ENCODE results near the gene RPN2. TPM values are rescaled to one million over a fixed set of nuclear protein-coding genes. Genes with fewer than 3 reads are reported as not detected.

Gene RPN2
- total RNA-seq, 1 experiment from 2014 or later = 226 TPM

DNA sequence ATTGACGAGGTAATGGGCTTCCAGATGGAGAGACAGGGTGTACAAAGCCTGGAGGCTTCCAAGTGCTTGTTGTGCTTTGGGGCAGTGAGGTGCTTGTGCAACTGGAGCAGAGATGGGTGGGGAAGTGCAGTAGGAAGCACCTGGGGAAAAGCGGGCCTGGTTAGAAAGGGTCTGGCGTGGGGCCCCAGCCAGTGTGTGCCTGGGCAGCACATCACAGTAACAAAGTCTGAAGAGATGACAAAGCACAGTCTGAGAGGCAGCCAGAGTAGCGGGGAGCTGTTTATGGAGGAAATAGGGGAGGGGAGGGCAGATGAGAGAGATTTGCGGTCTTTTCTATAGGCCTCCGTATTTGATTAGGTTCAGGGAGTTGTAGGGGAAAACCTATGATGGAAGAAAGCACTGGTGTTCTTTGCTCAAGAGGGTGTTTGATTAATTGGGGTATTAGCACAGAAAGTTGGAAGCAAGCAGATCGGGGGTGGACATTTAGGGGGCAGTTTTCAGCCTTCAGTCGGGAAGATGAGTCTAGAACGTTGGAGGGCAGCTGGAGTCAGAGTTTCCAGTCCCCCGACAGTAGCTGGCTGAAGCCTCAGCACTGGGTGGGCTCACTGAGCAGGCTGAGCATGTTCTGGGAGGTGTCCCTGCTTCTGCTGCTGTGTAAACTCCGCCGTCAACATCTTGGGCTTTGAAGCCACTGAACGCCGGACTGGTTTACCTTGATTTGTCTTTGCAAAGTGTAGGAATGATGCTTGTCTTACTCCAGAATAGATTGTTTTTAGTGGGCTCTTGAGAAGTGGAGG is 15.7 kb downstream of the RPN2 start:
- CTCF ChIA-PET = interaction anchor here (0.6 to 13.2 kb wide), 51 partner anchors 8 to 1039 kb away, joined by 3 to 191 read pairs (median 5); partner anchors contain the start of genes BLCAP, MROH8 and RPN2
- no TSS peak for BruUV-seq (replicated peaks)
- no peak for TF ChIP-seq CTCF (IDR thresholded peaks at IDR 0.05; ENCODE audit: unreplicated experiment)
- H3K9me3 Mint-ChIP-seq (ENCODE audit: unreplicated experiment) = no peaks in the 10 kb centered on the region
- H3K36me3 Mint-ChIP-seq (ENCODE audit: insufficient read depth, unreplicated experiment) = peaks cover 65% of the 10 kb centered on the region
- DNase-seq (ENCODE audit: unreplicated experiment) = no peak
- H3K27me3 Mint-ChIP-seq (ENCODE audit: insufficient read depth, unreplicated experiment) = no peaks in the 10 kb centered on the region
- H3K27ac Mint-ChIP-seq (ENCODE audit: low read depth, unreplicated experiment) = no peak overlapping the region
- H3K4me3 Mint-ChIP-seq (ENCODE audit: unreplicated experiment) = no peak overlapping the region
- intact Hi-C loops (cut with micrococcal nuclease) = loop anchor here (2.0 to 5.0 kb wide), 2 partner anchors 188 to 340 kb away; no protein-coding TSS in a partner anchor
- POLR2A ChIA-PET = interaction anchor here (1.2 to 1.7 kb wide), 4 partner anchors 11 to 332 kb away, joined by 3 to 10 read pairs (median 6); partner anchors contain the start of genes BLCAP, MROH8 and RPN2
- peaks cover 27% of the 10 kb centered on the region for H3K4me1 Mint-ChIP-seq (ENCODE audit: insufficient read depth, unreplicated experiment)

DNA sequence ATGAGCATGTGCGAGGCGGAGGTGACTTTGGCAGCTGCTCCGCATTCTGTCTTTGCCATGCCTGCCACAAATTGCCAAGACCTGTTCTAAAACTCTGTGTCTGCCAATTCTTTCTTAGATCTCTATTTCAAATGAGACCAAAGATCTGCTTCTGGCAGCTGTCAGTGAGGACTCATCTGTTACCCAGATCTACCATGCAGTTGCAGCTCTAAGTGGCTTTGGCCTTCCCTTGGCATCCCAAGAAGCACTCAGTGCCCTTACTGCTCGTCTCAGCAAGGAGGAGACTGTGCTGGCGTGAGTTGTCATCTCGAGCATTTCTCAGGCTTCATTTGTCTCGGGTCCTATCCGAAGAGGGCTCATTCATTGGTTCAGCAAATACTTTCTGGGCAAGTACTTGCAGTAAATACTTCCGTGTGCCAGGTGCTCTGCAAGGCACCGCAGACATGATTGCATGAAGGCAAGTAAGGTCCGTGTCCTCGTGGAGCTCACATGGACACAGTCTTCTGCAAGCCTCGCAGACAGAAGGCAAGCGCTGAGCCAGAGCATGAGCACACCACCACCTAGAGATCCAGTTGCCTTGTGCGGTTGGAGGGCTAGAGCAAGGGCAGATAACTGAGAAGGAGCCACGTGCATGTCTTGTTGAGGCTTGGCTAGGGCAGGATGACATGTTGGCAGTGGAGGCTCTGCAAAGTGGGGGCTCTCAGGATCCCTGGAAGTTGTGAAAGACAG is 20.0 kb downstream of the RPN2 start:
- H3K4me1 Mint-ChIP-seq (ENCODE audit: insufficient read depth, unreplicated experiment) = peaks cover 7% of the 10 kb centered on the region
- H3K9me3 Mint-ChIP-seq (ENCODE audit: unreplicated experiment) = no peaks in the 10 kb centered on the region
- intact Hi-C loops (cut with micrococcal nuclease) = no loop called here
- no peaks in the 10 kb centered on the region for H3K27me3 Mint-ChIP-seq (ENCODE audit: insufficient read depth, unreplicated experiment)
- BruUV-seq (replicated peaks) = no TSS peak
- no peak overlapping the region for H3K27ac Mint-ChIP-seq (ENCODE audit: low read depth, unreplicated experiment)
- H3K36me3 Mint-ChIP-seq (ENCODE audit: insufficient read depth, unreplicated experiment) = peaks cover 67% of the 10 kb centered on the region
- TF ChIP-seq CTCF (IDR thresholded peaks at IDR 0.05; ENCODE audit: unreplicated experiment) = no peak
- ChIA-PET POLR2A (interaction anchor here (0.5 to 0.8 kb wide), 3 partner anchors 252 to 712 kb away, joined by 3 read pairs; no protein-coding TSS in a partner anchor), CTCF (interaction anchor here (0.6 to 13.2 kb wide), 6 partner anchors 8 to 333 kb away, joined by 3 to 191 read pairs (median 4); partner anchors contain the start of gene BLCAP)
- no peak overlapping the region for H3K4me3 Mint-ChIP-seq (ENCODE audit: unreplicated experiment)
- DNase-seq (ENCODE audit: unreplicated experiment) = no peak

DNA sequence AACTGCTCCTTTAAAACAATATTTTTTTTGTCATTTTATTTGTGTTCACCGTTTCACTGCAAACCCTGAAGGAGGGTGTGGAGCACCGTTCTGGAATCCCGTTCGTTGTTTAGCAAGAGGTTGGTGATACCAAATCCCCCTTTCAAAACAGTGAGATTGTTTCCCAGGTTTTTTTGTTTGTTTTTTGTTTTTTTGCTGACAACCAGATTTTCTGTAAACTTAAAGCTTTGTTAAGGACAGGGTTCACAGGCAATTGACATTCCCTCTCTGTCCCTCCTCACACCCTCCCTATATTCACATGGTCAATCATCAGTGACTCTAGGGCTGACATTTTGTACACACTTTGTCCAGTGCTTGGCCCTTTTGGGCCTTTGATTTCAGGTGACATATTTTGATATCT is 21.2 kb downstream of the RPN2 start:
- Mint-ChIP-seq H3K36me3 (ENCODE audit: insufficient read depth, unreplicated experiment) (peaks cover 72% of the 10 kb centered on the region), H3K27me3 (ENCODE audit: insufficient read depth, unreplicated experiment) (no peaks in the 10 kb centered on the region), H3K4me3 (ENCODE audit: unreplicated experiment) (no peak overlapping the region), H3K27ac (ENCODE audit: low read depth, unreplicated experiment) (no peak overlapping the region), H3K4me1 (ENCODE audit: insufficient read depth, unreplicated experiment) (no peaks in the 10 kb centered on the region), H3K9me3 (ENCODE audit: unreplicated experiment) (no peaks in the 10 kb centered on the region)
- no peak for TF ChIP-seq CTCF (IDR thresholded peaks at IDR 0.05; ENCODE audit: unreplicated experiment)
- intact Hi-C loops (cut with micrococcal nuclease) = no loop called here
- no TSS peak for BruUV-seq (replicated peaks)
- CTCF ChIA-PET = interaction anchor here (0.7 to 13.2 kb wide), 7 partner anchors 10 to 382 kb away, joined by 3 to 191 read pairs (median 4); partner anchors contain the start of gene BLCAP
- DNase-seq (ENCODE audit: unreplicated experiment) = no peak
- POLR2A ChIA-PET = interaction anchor here (1.6 kb wide), 1 partner anchor 8 kb away, joined by 5 read pairs; no protein-coding TSS in a partner anchor
